SK-N-SH (cell line): ENCODE results near the gene GATAD2A. TPM values are rescaled to one million over a fixed set of nuclear protein-coding genes. Genes with fewer than 3 reads are reported as not detected.

Source experiments
- CTCF ChIA-PET: fragments of 300-600, 350-600 bp; formaldehyde crosslinking; extraction: SDS; loops from one replicate; lab custom pipeline; 2021; lab: Yijun Ruan, JAX
- POLR2A ChIA-PET: fragments of 350-600 bp; sonication (Branson Sonifier 250); formaldehyde crosslinking; extraction: SDS; loops from one replicate; lab custom pipeline; 2020; ENCODE audit warnings: antibody characterized with exemption, inconsistent platforms; lab: Yijun Ruan, JAX
- DNase-seq: peaks from one replicate; pipeline ENCODE4 v3.0.0; 2012
- H2AFZ ChIP-seq: fragments of 200-600 bp; sonication (generic); 2 replicates; pipeline ENCODE4 v1.8.1; 2016; ENCODE audit warnings: antibody characterized with exemption, mild to moderate bottlenecking, low read depth
- H3F3A ChIP-seq: fragments of 200-600 bp; sonication (generic); replicated peaks from 2 replicates; pipeline ENCODE3; 2016; ENCODE audit warnings: antibody characterized with exemption, mild to moderate bottlenecking; ENCODE audit not compliant: insufficient read depth
- H3K27ac ChIP-seq, 2 experiments: fragments of 200-500 bp in 1 of 2; fragments of 200-600 bp in 1 of 2; sonication (Bioruptor generic) in 1 of 2; sonication (generic), shearing (Covaris generic) in 1 of 2; 2 replicates each; pipeline versions ENCODE4 v1.5.1 to v1.6.1; 2014 to 2016; ENCODE audit warnings: low read depth in 2 of 2, inconsistent platforms in 1 of 2, low read length in 1 of 2, mild to moderate bottlenecking in 1 of 2, mixed read lengths in 1 of 2
- H3K27me3 ChIP-seq: fragments of 200-600 bp; sonication (generic), shearing (Covaris generic); 2 replicates; pipeline ENCODE4 v1.6.1; 2016; ENCODE audit warnings: mixed run types; ENCODE audit not compliant: insufficient read depth
- H3K36me3 ChIP-seq, 2 experiments: fragments of 200-500 bp in 1 of 2; fragments of 200-600 bp in 1 of 2; sonication (Bioruptor generic) in 1 of 2; sonication (generic) in 1 of 2; replicated peaks in 1 of 2; 2 replicates each; pipeline versions ENCODE3 to v1.5.1; 2014 to 2016; ENCODE audit warnings: low read length in 1 of 2, mild to moderate bottlenecking in 1 of 2; ENCODE audit not compliant: insufficient read depth in 2 of 2, control insufficient read depth in 1 of 2
- H3K4me1 ChIP-seq, 2 experiments: fragments of 200-500 bp in 1 of 2; fragments of 200-600 bp in 1 of 2; sonication (Bioruptor generic) in 1 of 2; sonication (generic), shearing (Covaris generic) in 1 of 2; 2 replicates each; pipeline versions ENCODE4 v1.5.1 to v1.6.1; 2014 to 2016; ENCODE audit warnings: low read depth in 1 of 2, low read length in 1 of 2, mixed run types in 1 of 2; ENCODE audit not compliant: insufficient read depth in 2 of 2, control insufficient read depth in 1 of 2
- H3K4me2 ChIP-seq: fragments of 200-600 bp; sonication (generic), shearing (Covaris generic); 2 replicates; pipeline ENCODE4 v1.6.1; 2017; ENCODE audit warnings: mixed run types
- H3K4me3 ChIP-seq, 2 experiments: fragments of 200-500 bp in 1 of 2; fragments of 200-600 bp in 1 of 2; sonication (Bioruptor generic) in 1 of 2; sonication (generic), shearing (Covaris generic) in 1 of 2; 2 replicates each; pipeline versions ENCODE4 v1.5.1 to v1.8.1; 2014 to 2016; ENCODE audit warnings: low read depth in 2 of 2, inconsistent platforms in 1 of 2, low read length in 1 of 2, mild to moderate bottlenecking in 1 of 2, mixed read lengths in 1 of 2, moderate library complexity in 1 of 2
- H3K79me2 ChIP-seq: fragments of 200-600 bp; sonication (generic); 2 replicates; pipeline ENCODE4 v1.8.1; 2017; ENCODE audit warnings: mild to moderate bottlenecking; ENCODE audit not compliant: insufficient read depth
- H3K9ac ChIP-seq: fragments of 200-600 bp; sonication (generic); 2 replicates; pipeline ENCODE4 v1.6.1; 2017; ENCODE audit warnings: mixed run types
- H3K9me2 ChIP-seq: fragments of 200-600 bp; sonication (generic); 2 replicates; pipeline ENCODE4 v1.6.1; 2017; ENCODE audit warnings: mixed run types
- H3K9me3 ChIP-seq: fragments of 200-600 bp; sonication (generic); 2 replicates; pipeline ENCODE4 v1.6.1; 2017; ENCODE audit warnings: mixed run types, mild to moderate bottlenecking, moderate library complexity
- H4K20me1 ChIP-seq: fragments of 200-600 bp; sonication (generic); 2 replicates; pipeline ENCODE4 v1.6.1; 2017; ENCODE audit warnings: mild to moderate bottlenecking, mixed run types; ENCODE audit not compliant: insufficient read depth
- CHD2 ChIP-seq: fragments of 150-350 bp; IDR thresholded peaks from 2 replicates; pipeline ENCODE4 v1.6.1; 2018; ENCODE audit warnings: low read length; ENCODE audit not compliant: partially characterized antibody
- ELF1 ChIP-seq: IDR thresholded peaks from 2 replicates; pipeline ENCODE4 v1.4.0; 2012
- EP300 ChIP-seq, 2 experiments: IDR thresholded peaks; 2 replicates each; pipeline versions ENCODE4 v1.4.0 to v1.6.1; 2012; ENCODE audit warnings: borderline replicate concordance in 1 of 2, low read depth in 1 of 2, low read length in 1 of 2
- FOSL2 ChIP-seq: IDR thresholded peaks from 2 replicates; pipeline ENCODE4 v1.4.0; 2012; ENCODE audit warnings: low read depth, mild to moderate bottlenecking, moderate library complexity, borderline replicate concordance
- MXI1 ChIP-seq: IDR thresholded peaks from 2 replicates; pipeline ENCODE4 v1.6.1; 2012; ENCODE audit warnings: mild to moderate bottlenecking, low read depth, low read length, improper control_type of control experiment
- NFIC ChIP-seq: IDR thresholded peaks from 2 replicates; pipeline ENCODE4 v1.4.0; 2012; ENCODE audit warnings: borderline replicate concordance
- NRF1 ChIP-seq: IDR thresholded peaks from 2 replicates; pipeline ENCODE4 v1.6.1; 2012; ENCODE audit warnings: low read depth, mild to moderate bottlenecking, low read length
- SIN3A ChIP-seq: IDR thresholded peaks from 2 replicates; pipeline ENCODE4 v1.6.1; 2012; ENCODE audit warnings: low read depth, mild to moderate bottlenecking, low read length, moderate library complexity, borderline replicate concordance
- TEAD4 ChIP-seq: IDR thresholded peaks from 2 replicates; pipeline ENCODE4 v1.4.0; 2012; ENCODE audit warnings: mild to moderate bottlenecking, borderline replicate concordance; ENCODE audit not compliant: insufficient read depth
- WGBS: methylation state at CpG from one replicate; pipeline ENCODE4 v1.1.6; 2017; ENCODE audit warnings: low lambda C conversion rate; 5-methylcytosine and 5-hydroxymethylcytosine counted together
- polyA plus RNA-seq, 3 experiments: library from polyadenylated mRNA; depleted of rRNA; stranded (reverse); fragments of >200 nt; gene quantifications; 2 replicates each; pipeline ENCODE4 v1.2.3, GENCODE V29; 2012
- TF ChIP-seq, protein P1 (sequence below): fragments of 200-600 bp; sonication (generic); IDR thresholded peaks from 2 replicates; pipeline ENCODE4 v1.6.1; 2017; ENCODE audit warnings: antibody characterized with exemption, mild to moderate bottlenecking, moderate library complexity

GATAD2A gene
- polyA plus RNA-seq, 1 of the 3 experiments (the other 2 are of a cell fraction), result 36.6 TPM

DNA sequence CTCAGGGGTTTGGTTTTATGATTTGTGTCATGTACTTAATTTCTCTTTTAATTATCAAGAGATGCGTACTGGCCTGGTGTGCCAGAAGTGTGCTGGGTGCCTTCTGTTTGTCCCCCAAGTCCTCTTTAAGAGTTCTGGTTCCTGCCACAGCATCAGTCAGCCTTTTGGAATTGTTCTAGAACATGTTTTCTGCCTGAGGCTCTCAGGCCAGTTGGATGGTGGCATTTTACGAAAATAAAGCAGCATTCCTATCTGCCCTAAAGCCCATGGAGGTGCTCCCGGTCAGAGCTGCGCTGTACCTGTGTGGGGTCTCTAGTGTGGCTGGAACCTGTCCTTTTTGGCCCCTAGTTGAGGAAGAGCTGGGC is 55.8 kb downstream of the GATAD2A start:
- H4K20me1 ChIP-seq, result peaks cover 26% of the 10 kb centered on the region
- H3K4me3 ChIP-seq, result no peak overlapping the region
- peak overlapping the region; percentile 60 to 72; a peak in 3 of 4 replicates for H3K27ac ChIP-seq

DNA sequence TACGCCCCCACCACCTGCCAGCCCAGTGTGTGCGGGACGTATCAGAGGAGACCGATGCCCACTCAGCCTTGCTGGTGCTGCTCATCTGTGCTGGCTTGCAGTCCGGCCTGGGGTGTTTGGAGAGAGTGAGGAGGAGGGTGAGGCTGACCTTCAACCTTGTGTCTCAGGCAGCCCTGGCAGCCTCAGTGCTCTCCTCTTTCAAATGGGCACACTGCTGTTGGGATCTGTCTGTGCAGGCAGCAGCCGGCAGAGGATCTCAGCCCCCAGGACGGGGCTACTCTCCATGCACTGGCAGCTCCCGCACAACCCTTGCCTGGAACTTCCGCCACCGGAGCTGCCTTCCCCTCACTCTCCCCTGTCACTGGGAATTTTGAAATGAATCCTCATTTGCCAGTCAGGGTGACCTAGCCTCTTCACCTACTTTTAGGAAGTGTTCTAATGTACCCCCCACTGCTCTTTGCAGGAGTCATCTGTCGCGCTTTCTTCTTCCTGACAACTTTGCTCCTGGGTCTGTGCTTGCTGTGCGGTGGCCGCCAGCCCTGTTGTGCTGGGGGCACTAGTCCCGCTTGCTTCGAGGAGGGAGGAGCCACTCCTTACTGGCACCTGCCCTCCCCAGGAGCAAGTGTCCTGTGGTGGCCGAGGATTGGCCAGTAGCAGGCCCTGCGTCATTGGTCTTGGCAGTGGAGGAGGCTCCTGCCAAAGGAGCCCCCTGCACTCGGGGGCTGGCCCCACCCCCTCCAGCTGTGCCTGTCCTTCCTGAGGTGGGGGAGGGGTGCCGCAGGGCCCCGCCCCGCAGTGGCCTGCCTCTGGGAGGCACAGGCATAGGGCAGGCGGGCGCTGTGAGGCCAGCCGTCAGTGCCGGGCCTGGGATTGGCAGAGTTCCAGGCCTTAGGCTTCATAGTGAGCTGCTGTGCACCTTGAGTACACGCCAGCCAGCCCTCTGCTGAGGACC is 56.5 kb downstream of the GATAD2A start:
- peaks cover 26% of the 10 kb centered on the region for H4K20me1 ChIP-seq
- DNase-seq, result peak; percentile 94
- H3K4me1 ChIP-seq, result peaks cover 50 to 66% of the 10 kb centered on the region in 2 experiments
- peaks cover 87% of the 10 kb centered on the region for H3K79me2 ChIP-seq
- H3K4me2 ChIP-seq, result peak overlapping the region; percentile 27; the same call in 1 of the 2 replicates
- H3K36me3 ChIP-seq, result peaks cover 21 to 22% of the 10 kb centered on the region in 2 experiments
- H2AFZ ChIP-seq, result no peak overlapping the region
- no peaks in the 10 kb centered on the region for H3K9me2 ChIP-seq
- peak; percentile 45 for TF ChIP-seq MXI1
- no peak for TF ChIP-seq TEAD4
- TF ChIP-seq NRF1, result no peak
- no peak for TF ChIP-seq FOSL2
- TF ChIP-seq NFIC, result peak; percentile 36; the same call in 1 of the 2 replicates
- TF ChIP-seq CHD2, result peak; percentile 75
- TF ChIP-seq EP300 (IDR thresholded peaks at IDR 0.05; ENCODE audit: borderline replicate concordance in 1 of 2, low read depth in 1 of 2, low read length in 1 of 2), result peak in 1 of 2 experiments; percentile 29; a peak in 1 of 4 replicates
- no peaks in the 10 kb centered on the region for H3K9me3 ChIP-seq
- 83% methylated on average over 13 of the region's 27 CpGs for WGBS
- ChIA-PET CTCF (interaction anchor here (0.6 to 1.8 kb wide), 2 partner anchors 52 to 119 kb away, joined by 3 to 4 read pairs; no protein-coding TSS in a partner anchor), POLR2A (interaction anchor here (1.5 to 1.6 kb wide), 2 partner anchors 29 to 57 kb away, joined by 3 read pairs; partner anchors contain the start of gene GATAD2A)
- no peak overlapping the region; a peak in 1 of 4 replicates for H3K4me3 ChIP-seq
- H3K9ac ChIP-seq, result no peak overlapping the region
- no peaks in the 10 kb centered on the region for H3K27me3 ChIP-seq
- H3F3A ChIP-seq, result peaks cover 21% of the 10 kb centered on the region
- peak overlapping the region; percentile 60 to 72; a peak in 2 of 4 replicates for H3K27ac ChIP-seq

More for the DNA sequence above, 55.8 kb downstream of the GATAD2A start:
- Histone ChIP-seq H3F3A (peaks cover 21% of the 10 kb centered on the region), H3K79me2 (peaks cover 89% of the 10 kb centered on the region), H3K4me1 (peaks cover 50 to 66% of the 10 kb centered on the region in 2 experiments), H3K36me3 (peaks cover 15% of the 10 kb centered on the region in 2 experiments), H3K27me3 (no peaks in the 10 kb centered on the region), H3K9me3 (no peaks in the 10 kb centered on the region), H3K9ac (no peak overlapping the region), H3K4me2 (peak overlapping the region; percentile 72; the same call in 1 of the 2 replicates), H3K9me2 (no peaks in the 10 kb centered on the region), H2AFZ (no peak overlapping the region)
- ChIA-PET CTCF (interaction anchor here (0.6 to 1.8 kb wide), 2 partner anchors 51 to 118 kb away, joined by 3 to 4 read pairs; no protein-coding TSS in a partner anchor), POLR2A (interaction anchor here (1.5 to 1.6 kb wide), 2 partner anchors 29 to 56 kb away, joined by 3 read pairs; partner anchors contain the start of gene GATAD2A)
- TF ChIP-seq SIN3A (no peak), ELF1 (no peak)
- TF ChIP-seq, protein P1, sequence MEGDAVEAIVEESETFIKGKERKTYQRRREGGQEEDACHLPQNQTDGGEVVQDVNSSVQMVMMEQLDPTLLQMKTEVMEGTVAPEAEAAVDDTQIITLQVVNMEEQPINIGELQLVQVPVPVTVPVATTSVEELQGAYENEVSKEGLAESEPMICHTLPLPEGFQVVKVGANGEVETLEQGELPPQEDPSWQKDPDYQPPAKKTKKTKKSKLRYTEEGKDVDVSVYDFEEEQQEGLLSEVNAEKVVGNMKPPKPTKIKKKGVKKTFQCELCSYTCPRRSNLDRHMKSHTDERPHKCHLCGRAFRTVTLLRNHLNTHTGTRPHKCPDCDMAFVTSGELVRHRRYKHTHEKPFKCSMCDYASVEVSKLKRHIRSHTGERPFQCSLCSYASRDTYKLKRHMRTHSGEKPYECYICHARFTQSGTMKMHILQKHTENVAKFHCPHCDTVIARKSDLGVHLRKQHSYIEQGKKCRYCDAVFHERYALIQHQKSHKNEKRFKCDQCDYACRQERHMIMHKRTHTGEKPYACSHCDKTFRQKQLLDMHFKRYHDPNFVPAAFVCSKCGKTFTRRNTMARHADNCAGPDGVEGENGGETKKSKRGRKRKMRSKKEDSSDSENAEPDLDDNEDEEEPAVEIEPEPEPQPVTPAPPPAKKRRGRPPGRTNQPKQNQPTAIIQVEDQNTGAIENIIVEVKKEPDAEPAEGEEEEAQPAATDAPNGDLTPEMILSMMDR, result no peak
- no peak for DNase-seq
- 87% methylated on average over 4 of the region's 4 CpGs for WGBS
